Measurements from ENCODE around the gene CHCT1. TPM values are rescaled to one million over a fixed set of nuclear protein-coding genes. Genes with fewer than 3 reads are reported as not detected.
"Not testable (repeated sequence)": the region's sequence is repeated elsewhere in the genome, so short reads cannot be mapped to it uniquely, and the experiment has no call there.

Gene CHCT1
- total RNA-seq, 6 experiments from 2014 or later = not detected

DNA sequence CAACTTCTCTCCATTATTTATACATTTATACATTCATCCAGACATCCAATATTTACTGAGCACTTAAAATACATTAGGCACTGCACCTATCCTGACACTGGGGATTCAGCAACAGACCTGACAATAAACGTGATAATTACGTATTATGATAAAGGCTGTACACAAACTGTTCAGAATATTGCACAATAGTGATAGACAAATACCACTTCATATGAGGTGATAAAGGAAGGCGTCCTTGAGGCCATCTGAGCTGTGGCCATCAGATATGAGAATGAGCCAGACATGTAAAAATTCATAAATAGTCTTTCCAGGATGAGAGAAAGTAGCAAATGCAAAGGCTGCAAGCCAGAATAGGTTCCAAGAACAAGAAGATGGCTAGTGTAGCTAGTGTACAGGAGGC lies 38.9 kb upstream of the CHCT1 start:
- no peak for DNase-seq
- peaks cover 0 to 35% (median 4%) of the 10 kb centered on the region in 4 donors for H3K4me1 ChIP-seq
- TF ChIP-seq POLR2A (IDR thresholded peaks at IDR 0.05) = no peak
- TF ChIP-seq, protein P1, sequence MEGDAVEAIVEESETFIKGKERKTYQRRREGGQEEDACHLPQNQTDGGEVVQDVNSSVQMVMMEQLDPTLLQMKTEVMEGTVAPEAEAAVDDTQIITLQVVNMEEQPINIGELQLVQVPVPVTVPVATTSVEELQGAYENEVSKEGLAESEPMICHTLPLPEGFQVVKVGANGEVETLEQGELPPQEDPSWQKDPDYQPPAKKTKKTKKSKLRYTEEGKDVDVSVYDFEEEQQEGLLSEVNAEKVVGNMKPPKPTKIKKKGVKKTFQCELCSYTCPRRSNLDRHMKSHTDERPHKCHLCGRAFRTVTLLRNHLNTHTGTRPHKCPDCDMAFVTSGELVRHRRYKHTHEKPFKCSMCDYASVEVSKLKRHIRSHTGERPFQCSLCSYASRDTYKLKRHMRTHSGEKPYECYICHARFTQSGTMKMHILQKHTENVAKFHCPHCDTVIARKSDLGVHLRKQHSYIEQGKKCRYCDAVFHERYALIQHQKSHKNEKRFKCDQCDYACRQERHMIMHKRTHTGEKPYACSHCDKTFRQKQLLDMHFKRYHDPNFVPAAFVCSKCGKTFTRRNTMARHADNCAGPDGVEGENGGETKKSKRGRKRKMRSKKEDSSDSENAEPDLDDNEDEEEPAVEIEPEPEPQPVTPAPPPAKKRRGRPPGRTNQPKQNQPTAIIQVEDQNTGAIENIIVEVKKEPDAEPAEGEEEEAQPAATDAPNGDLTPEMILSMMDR (IDR thresholded peaks at IDR 0.05) = no peak
- no peaks in the 10 kb centered on the region for H3K9me3 ChIP-seq
- H3K27ac ChIP-seq = no peak overlapping the region
- peaks cover 0 to 4% (median 0%) of the 10 kb centered on the region in 4 donors for H3K36me3 ChIP-seq
- H3K27me3 ChIP-seq = no peaks in the 10 kb centered on the region
- 13% methylated on average over 3 of the region's 3 CpGs for WGBS (ENCODE audit: insufficient coverage, low coverage, low lambda C conversion rate, missing lambda C conversion rate)
- intact Hi-C loops (cut with DNase I) = no loop called here
- no peak overlapping the region for H3K4me3 ChIP-seq
- ATAC-seq = peak in 1 of 4 donors; percentile 61

- H3K36me3 ChIP-seq; H3K27ac ChIP-seq; H3K9me3 ChIP-seq; H3K4me3 ChIP-seq; H3K27me3 ChIP-seq; ATAC-seq; DNase-seq; intact Hi-C loops (cut with DNase I): not testable (repeated sequence)
- WGBS (ENCODE audit: insufficient coverage, low coverage, low lambda C conversion rate, missing lambda C conversion rate) = 79% methylated on average over 4 of the region's 7 CpGs
- H3K4me1 ChIP-seq = peaks cover 0 to 38% (median 9%) of the 10 kb centered on the region in 4 donors
Observed at GRCh38 chr17:60384921-60385320, 37.4 kb upstream of the CHCT1 start.

DNA sequence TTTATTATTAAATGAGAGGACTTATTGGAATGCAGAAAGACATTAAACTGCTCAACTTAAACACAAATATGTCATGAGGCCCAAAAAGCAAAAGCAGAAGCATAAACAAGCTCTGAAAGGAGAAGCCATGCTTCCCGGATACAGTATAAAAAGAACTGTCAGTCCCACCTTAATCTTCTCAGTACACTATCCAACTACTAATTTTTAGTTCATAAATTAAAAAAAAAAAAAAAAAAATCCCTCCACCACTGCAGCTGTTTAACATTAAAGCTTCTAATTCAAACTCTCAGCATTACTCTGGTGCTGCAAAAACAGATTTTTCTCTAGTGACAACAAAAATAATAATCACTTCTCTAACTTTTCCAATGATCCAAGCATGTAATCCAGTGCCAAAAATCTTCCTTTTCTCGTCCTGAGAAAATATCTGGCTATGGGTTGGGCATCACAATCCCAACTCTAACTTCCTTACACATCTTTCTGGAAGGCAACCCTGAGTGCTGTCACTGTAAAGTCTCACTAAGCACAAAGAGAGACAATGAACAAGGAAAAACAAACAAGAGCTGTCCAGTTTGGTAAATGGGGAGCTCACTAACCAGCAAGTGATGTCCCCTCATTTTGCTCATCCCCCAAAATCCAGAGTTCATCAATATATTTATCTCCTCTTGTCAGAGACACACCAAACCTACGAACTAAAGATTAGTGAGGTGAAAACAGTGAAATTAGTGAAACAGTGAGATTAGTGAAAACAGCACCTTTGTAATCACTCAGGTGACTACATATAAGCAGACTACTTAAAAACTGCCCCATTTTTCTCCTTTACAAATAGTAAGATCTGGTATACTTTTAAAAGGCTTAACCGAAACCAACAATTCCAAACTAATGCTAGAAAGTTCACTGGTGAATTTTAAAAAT lies 35.9 kb upstream of the CHCT1 start:
- Histone ChIP-seq H3K4me3 (no peak overlapping the region), H3K36me3 (no peaks in the 10 kb centered on the region), H3K27me3 (no peaks in the 10 kb centered on the region), H3K4me1 (peaks cover 0 to 48% (median 9%) of the 10 kb centered on the region in 4 donors), H3K27ac (no peak overlapping the region), H3K9me3 (no peaks in the 10 kb centered on the region)
- no peak for DNase-seq
- intact Hi-C loops (cut with DNase I) = no loop called here
- no peak for ATAC-seq
- WGBS (ENCODE audit: insufficient coverage, low coverage, low lambda C conversion rate, missing lambda C conversion rate) = 42% methylated on average over 4 of the region's 4 CpGs
- TF ChIP-seq, protein P1 (IDR thresholded peaks at IDR 0.05) = no peak
- TF ChIP-seq POLR2A (IDR thresholded peaks at IDR 0.05) = no peak

GRCh38 chr17:60387666-60388065 lies 34.6 kb upstream of the CHCT1 start:
- no peak for ATAC-seq
- no peaks in the 10 kb centered on the region for H3K27me3 ChIP-seq
- no peaks in the 10 kb centered on the region for H3K9me3 ChIP-seq
- peaks cover 0 to 48% (median 9%) of the 10 kb centered on the region in 4 donors for H3K4me1 ChIP-seq
- TF ChIP-seq, protein P1 (IDR thresholded peaks at IDR 0.05) = no peak
- no peak for TF ChIP-seq POLR2A (IDR thresholded peaks at IDR 0.05)
- WGBS (ENCODE audit: insufficient coverage, low coverage, low lambda C conversion rate, missing lambda C conversion rate) = 80% methylated on average over 3 of the region's 3 CpGs
- H3K4me3 ChIP-seq = no peak overlapping the region
- H3K36me3 ChIP-seq = no peaks in the 10 kb centered on the region
- intact Hi-C loops (cut with DNase I) = no loop called here
- no peak overlapping the region for H3K27ac ChIP-seq
- DNase-seq = no peak

GRCh38 chr17:60388742-60389141 lies 33.5 kb upstream of the CHCT1 start:
- WGBS (ENCODE audit: insufficient coverage, low coverage, low lambda C conversion rate, missing lambda C conversion rate) = 40% methylated on average over 3 of the region's 3 CpGs
- no peaks in the 10 kb centered on the region for H3K36me3 ChIP-seq
- ATAC-seq = no peak
- peak overlapping the region in 1 of 3 donors; percentile 4 for H3K27ac ChIP-seq
- H3K4me1 ChIP-seq = peaks cover 0 to 38% (median 9%) of the 10 kb centered on the region in 4 donors
- TF ChIP-seq POLR2A (IDR thresholded peaks at IDR 0.05) = no peak
- TF ChIP-seq, protein P1 (IDR thresholded peaks at IDR 0.05) = no peak
- intact Hi-C loops (cut with DNase I) = no loop called here
- H3K27me3 ChIP-seq = no peaks in the 10 kb centered on the region
- no peak overlapping the region for H3K4me3 ChIP-seq
- DNase-seq = no peak
- H3K9me3 ChIP-seq = no peaks in the 10 kb centered on the region
